GM12878 (cell line): ENCODE results near the gene AGAP1. TPM values are rescaled to one million over a fixed set of nuclear protein-coding genes. Genes with fewer than 3 reads are reported as not detected.

Experiments
- ATAC-seq: fragments of 200-7000 bp; cut with Tn5 transposase; 3 replicates; pipeline ENCODE4 v1.9.1; 2020; ENCODE audit warnings: mild to moderate bottlenecking, moderate library complexity
- BruUV-seq: library from RNA; stranded (reverse); fragments of 400-500 nt; replicated peaks from 2 replicates; lab custom pipeline; 2021; lab: Mats Ljungman, UMichigan
- CTCF ChIA-PET: fragments of 300-600 bp; sonication (Branson Sonifier 250); formaldehyde crosslinking; extraction: SDS; loops from one replicate; lab custom pipeline; 2021; ENCODE audit warnings: inconsistent platforms; lab: Yijun Ruan, JAX
- POLR2A ChIA-PET: fragments of 350-600 bp; formaldehyde crosslinking; extraction: SDS; loops from one replicate; lab custom pipeline; 2021; ENCODE audit warnings: inconsistent platforms; lab: Charles Lee
- RAD21 ChIA-PET: fragments of 300-600 bp; sonication (Branson Sonifier 250); formaldehyde crosslinking; loops from one replicate; lab custom pipeline; 2023; ENCODE audit warnings: antibody characterized with exemption; ENCODE audit not compliant: unreplicated experiment; lab: Charles Lee
- SMC1A ChIA-PET: fragments of 300-600 bp; sonication (Branson Sonifier 250); formaldehyde crosslinking; loops from one replicate; lab custom pipeline; 2023; ENCODE audit not compliant: unreplicated experiment, uncharacterized antibody; lab: Charles Lee
- DNase-seq: peaks from one replicate; pipeline ENCODE4 v3.0.0-alpha.2; 2011; ENCODE audit warnings: low read depth, low spot score
- FAIRE-seq: peaks from 3 replicates; lab custom pipeline; 2011; peaks lifted over from hg19 to GRCh38; lab: Jason Lieb, UNC
- H2AFZ ChIP-seq: 2 replicates; pipeline ENCODE4 v1.6.0; 2011; ENCODE audit warnings: low read depth, low read length, control low read depth; ENCODE audit not compliant: control insufficient read depth
- H3K27ac ChIP-seq: 2 replicates; pipeline ENCODE4 v1.5.1; 2011; ENCODE audit warnings: control low read depth; ENCODE audit not compliant: control insufficient read depth, insufficient read depth
- H3K27me3 ChIP-seq, 2 experiments: replicated peaks in 1 of 2; 2 replicates each; pipeline versions ENCODE4 v1.6.0 to v1.6.1; 2011; ENCODE audit warnings: low read length in 1 of 2; ENCODE audit not compliant: control insufficient read depth in 2 of 2, insufficient read depth in 2 of 2
- H3K36me3 ChIP-seq, 2 experiments: 2 replicates each; pipeline ENCODE4 v1.5.1; 2011; ENCODE audit warnings: low read length in 1 of 2; ENCODE audit not compliant: control insufficient read depth in 2 of 2, insufficient read depth in 2 of 2
- H3K4me1 ChIP-seq: 2 replicates; pipeline ENCODE4 v1.6.1; 2011; ENCODE audit warnings: mild to moderate bottlenecking, low read length, moderate library complexity, mixed read lengths; ENCODE audit not compliant: control insufficient read depth, insufficient read depth
- H3K4me2 ChIP-seq: 2 replicates; pipeline ENCODE4 v1.6.0; 2011; ENCODE audit warnings: control low read depth; ENCODE audit not compliant: control insufficient read depth, insufficient read depth
- H3K4me3 ChIP-seq: fragments of 200-600 bp; sonication (generic); 2 replicates; pipeline ENCODE4 v1.5.1; 2016
- H3K79me2 ChIP-seq: 2 replicates; pipeline ENCODE4 v1.6.0; 2011; ENCODE audit warnings: low read length; ENCODE audit not compliant: control insufficient read depth, insufficient read depth
- H3K9ac ChIP-seq: 2 replicates; pipeline ENCODE4 v1.8.0; 2011; ENCODE audit warnings: low read length, control low read depth, mixed read lengths; ENCODE audit not compliant: control insufficient read depth, insufficient read depth
- H3K9me3 ChIP-seq: replicated peaks from 3 replicates; pipeline ENCODE4 v1.5.1; 2011; ENCODE audit warnings: mild to moderate bottlenecking, low read length; ENCODE audit not compliant: control insufficient read depth, insufficient read depth
- H4K20me1 ChIP-seq: 2 replicates; pipeline ENCODE4 v1.6.0; 2011; ENCODE audit not compliant: control insufficient read depth, insufficient read depth
- IKZF2 ChIP-seq, 2 experiments: fragments of 450-650 bp; IDR thresholded peaks; 2 replicates each; pipeline ENCODE4 v1.6.1; 2017; ENCODE audit warnings: mild to moderate bottlenecking in 2 of 2, moderate library complexity in 2 of 2
- IRF4 ChIP-seq: IDR thresholded peaks from 2 replicates; pipeline ENCODE4 v1.6.1; 2011; ENCODE audit warnings: low read depth, low read length
- MXI1 ChIP-seq: fragments of 150-350 bp; IDR thresholded peaks from 2 replicates; pipeline ENCODE4 v1.6.1; 2011; ENCODE audit warnings: low read depth, mild to moderate bottlenecking, inconsistent platforms, low read length, improper control_type of control experiment
- MYC ChIP-seq: IDR thresholded peaks from 2 replicates; pipeline ENCODE4 v1.6.1; 2011; ENCODE audit warnings: mild to moderate bottlenecking, low read length, moderate library complexity, inconsistent platforms; ENCODE audit not compliant: insufficient read depth, insufficient replicate concordance, insufficient read length, severe bottlenecking
- POU2F2 ChIP-seq: IDR thresholded peaks from 3 replicates; pipeline ENCODE4 v1.6.1; 2011; ENCODE audit warnings: low read depth, mild to moderate bottlenecking, low read length, borderline replicate concordance
- RUNX3 ChIP-seq: IDR thresholded peaks from 2 replicates; pipeline ENCODE4 v1.6.1; 2012; ENCODE audit warnings: low read length, inconsistent platforms
- ZBED1 ChIP-seq: IDR thresholded peaks from 2 replicates; pipeline ENCODE4 v1.6.1; 2016; ENCODE audit warnings: borderline replicate concordance
- WGBS: methylation state at CpG from one replicate; pipeline ENCODE4 v1.1.6; 2016; ENCODE audit warnings: low lambda C conversion rate; ENCODE audit not compliant: insufficient replicate concordance, insufficient coverage; ENCODE audit errors: missing lambda C conversion rate; 5-methylcytosine and 5-hydroxymethylcytosine counted together
- in situ Hi-C: fragments of 300-500 bp; cut with MboI; formaldehyde crosslinking; loops from 9 replicates; pipeline ENCODE4 v1.14.3; 2018; ENCODE audit warnings: mixed read lengths
- intact Hi-C: fragments of 100-400 bp; cut with micrococcal nuclease; formaldehyde crosslinking; loops from one replicate; pipeline ENCODE4 v1.14.2; 2022; ENCODE audit not compliant: unreplicated experiment
- polyA plus RNA-seq, 11 experiments: library from polyadenylated mRNA; depleted of rRNA in 4 of 11; unstranded in 6 of 11; stranded (reverse) in 5 of 11; fragments of >200 nt; fragmentation: Nextera tagmentation in 4 of 11; fragmentation: Illumina TruSeq in 1 of 11; extraction: Ambion mirVana in 4 of 11; extraction: Trizol in 1 of 11; gene quantifications; 1 replicate in 1 of 11; 2 replicates in 10 of 11; pipeline versions ENCODE4 v1.2.1 to v1.2.3, GENCODE V29; 2011 to 2016; ENCODE audit warnings: inconsistent platforms in 2 of 11, missing spikeins in 2 of 11, low read depth in 1 of 11
- total RNA-seq, 4 experiments: library from RNA; depleted of rRNA in 3 of 4; stranded (reverse); fragments of >200 nt in 3 of 4; fragmentation: Illumina TruSeq in 1 of 4; extraction: Trizol in 1 of 4; gene quantifications; 2 replicates each; pipeline versions ENCODE4 v1.2.1 to v1.2.3, GENCODE V29; 2013 to 2021
- TF ChIP-seq, protein P1 (sequence below): IDR thresholded peaks from 2 replicates; pipeline ENCODE4 v1.6.1; 2012; ENCODE audit warnings: mild to moderate bottlenecking, low read depth, low read length

Gene AGAP1
- total and polyA plus RNA-seq, 10 of the 15 experiments (the other 5 are each of a cell fraction or from before 2014, with no cell fraction given), result 0.05 to 0.15 (median 0.06) TPM; not detected in 7

- TF ChIP-seq, protein P1, sequence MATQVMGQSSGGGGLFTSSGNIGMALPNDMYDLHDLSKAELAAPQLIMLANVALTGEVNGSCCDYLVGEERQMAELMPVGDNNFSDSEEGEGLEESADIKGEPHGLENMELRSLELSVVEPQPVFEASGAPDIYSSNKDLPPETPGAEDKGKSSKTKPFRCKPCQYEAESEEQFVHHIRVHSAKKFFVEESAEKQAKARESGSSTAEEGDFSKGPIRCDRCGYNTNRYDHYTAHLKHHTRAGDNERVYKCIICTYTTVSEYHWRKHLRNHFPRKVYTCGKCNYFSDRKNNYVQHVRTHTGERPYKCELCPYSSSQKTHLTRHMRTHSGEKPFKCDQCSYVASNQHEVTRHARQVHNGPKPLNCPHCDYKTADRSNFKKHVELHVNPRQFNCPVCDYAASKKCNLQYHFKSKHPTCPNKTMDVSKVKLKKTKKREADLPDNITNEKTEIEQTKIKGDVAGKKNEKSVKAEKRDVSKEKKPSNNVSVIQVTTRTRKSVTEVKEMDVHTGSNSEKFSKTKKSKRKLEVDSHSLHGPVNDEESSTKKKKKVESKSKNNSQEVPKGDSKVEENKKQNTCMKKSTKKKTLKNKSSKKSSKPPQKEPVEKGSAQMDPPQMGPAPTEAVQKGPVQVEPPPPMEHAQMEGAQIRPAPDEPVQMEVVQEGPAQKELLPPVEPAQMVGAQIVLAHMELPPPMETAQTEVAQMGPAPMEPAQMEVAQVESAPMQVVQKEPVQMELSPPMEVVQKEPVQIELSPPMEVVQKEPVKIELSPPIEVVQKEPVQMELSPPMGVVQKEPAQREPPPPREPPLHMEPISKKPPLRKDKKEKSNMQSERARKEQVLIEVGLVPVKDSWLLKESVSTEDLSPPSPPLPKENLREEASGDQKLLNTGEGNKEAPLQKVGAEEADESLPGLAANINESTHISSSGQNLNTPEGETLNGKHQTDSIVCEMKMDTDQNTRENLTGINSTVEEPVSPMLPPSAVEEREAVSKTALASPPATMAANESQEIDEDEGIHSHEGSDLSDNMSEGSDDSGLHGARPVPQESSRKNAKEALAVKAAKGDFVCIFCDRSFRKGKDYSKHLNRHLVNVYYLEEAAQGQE, result no peak
- TF ChIP-seq RUNX3 (no peak), IKZF2 (IDR thresholded peaks at IDR 0.05) (no peak)
- TF ChIP-seq, all 136 proteins: peak for 0
These were observed 103.3 kb downstream of the AGAP1 start (continued) for GRCh38 chr2:235597081-235597615.

DNA sequence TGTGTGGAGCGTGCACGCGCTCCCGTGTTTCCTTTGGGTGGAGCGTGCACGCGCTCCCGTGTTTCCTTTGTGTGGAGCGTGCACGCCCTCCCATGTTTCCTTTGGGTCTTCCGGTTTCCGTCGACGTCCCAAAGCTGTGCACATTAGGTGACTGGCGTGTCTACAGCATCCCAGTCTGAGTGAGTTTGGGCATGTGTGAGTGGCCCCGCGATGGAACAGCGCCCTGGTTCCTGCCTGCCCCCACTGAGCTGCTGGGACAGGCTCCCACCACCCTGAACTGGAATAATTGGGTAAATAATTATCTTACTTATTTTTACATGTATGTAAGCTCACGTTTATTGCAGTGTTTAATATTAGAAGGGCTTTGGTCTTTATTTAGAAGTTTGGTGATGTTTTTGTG is 104.2 kb downstream of the AGAP1 start:
- FAIRE-seq, result no peak
- CTCF ChIA-PET, result no interaction called here

More for the DNA sequence above, 104.2 kb downstream of the AGAP1 start:
- no peak overlapping the region for H3K4me3 ChIP-seq
- no peaks in the 10 kb centered on the region for H3K27me3 ChIP-seq
- no peaks in the 10 kb centered on the region for H3K36me3 ChIP-seq
- no peak for ATAC-seq
- BruUV-seq, result no TSS peak
- H3K9me3 ChIP-seq, result no peaks in the 10 kb centered on the region; the same call in 2 of the 3 replicates
- SMC1A ChIA-PET, result no interaction called here
- 77% methylated on average over 18 of the region's 19 CpGs for WGBS
- H2AFZ ChIP-seq, result no peak overlapping the region
- H3K27ac ChIP-seq, result no peak overlapping the region
- intact Hi-C loops, result no loop called here
- no peak overlapping the region for H3K9ac ChIP-seq
- no peaks in the 10 kb centered on the region for H3K4me1 ChIP-seq
- RAD21 ChIA-PET, result interaction anchor here (1.2 kb wide), 1 partner anchor 148 kb away, joined by 4 read pairs; no protein-coding TSS in a partner anchor
- no peaks in the 10 kb centered on the region for H4K20me1 ChIP-seq
- no peak for DNase-seq
- TF ChIP-seq MXI1 (no peak), POU2F2 (no peak), IRF4 (no peak), ZBED1 (no peak), MYC (no peak)
- TF ChIP-seq, all 136 proteins: peak for 0
- in situ Hi-C loops, result no loop called here
- Histone ChIP-seq H3K79me2 (no peaks in the 10 kb centered on the region), H3K4me2 (no peak overlapping the region)
- POLR2A ChIA-PET, result no interaction called here
